ENCODE results near the gene SSNA1. TPM values are rescaled to one million over a fixed set of nuclear protein-coding genes. Genes with fewer than 3 reads are reported as not detected.

SSNA1 gene
- total RNA-seq, 4 donors from 2014 or later, result 37.3 to 73.9 (median 53.5) TPM

DNA sequence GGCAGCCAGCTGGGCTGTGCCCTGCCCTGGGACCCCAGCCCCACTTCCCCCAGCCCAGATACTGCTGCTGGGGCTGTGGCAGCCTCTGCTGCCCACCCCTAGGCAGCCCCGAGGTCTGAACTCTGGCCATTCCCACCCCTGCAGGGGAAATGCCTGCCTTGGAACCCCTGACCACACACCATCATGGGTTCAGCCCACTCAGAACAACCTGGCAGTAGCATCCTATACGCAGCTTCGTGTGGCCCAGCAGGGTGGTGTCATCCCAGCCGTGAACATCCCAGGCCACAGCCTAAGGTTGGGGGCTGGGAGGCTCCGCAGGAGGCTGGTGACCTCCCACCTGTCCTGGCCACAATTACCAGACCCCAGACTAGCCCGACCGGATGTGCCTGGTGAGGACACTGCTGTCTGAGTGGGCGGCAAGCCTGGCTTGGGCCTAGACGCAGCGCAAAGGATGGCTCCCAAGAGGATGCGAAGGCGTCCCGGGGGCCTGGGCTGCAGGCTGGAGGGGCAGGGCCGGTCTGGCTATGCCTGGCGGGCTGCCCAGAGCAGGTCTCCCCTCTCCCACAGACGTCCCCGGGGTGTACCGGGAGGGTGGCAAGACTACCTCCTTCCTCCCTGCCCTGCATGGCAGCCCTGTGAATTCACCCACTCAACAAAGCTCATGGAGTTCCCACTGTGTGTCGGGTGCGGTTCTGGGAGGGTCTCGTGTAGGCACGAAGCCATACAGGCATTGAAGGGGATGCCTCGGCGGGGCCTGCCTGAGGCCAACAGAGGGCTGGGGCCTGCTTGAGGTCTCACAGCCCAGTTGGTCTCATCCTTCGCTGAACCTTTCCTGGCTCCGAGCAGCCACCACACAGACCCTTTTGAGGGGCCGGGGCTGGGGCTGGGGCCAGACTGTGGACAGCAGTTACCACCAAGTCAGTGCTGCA lies 40.8 kb downstream of the SSNA1 start:
- TF ChIP-seq, protein P1, sequence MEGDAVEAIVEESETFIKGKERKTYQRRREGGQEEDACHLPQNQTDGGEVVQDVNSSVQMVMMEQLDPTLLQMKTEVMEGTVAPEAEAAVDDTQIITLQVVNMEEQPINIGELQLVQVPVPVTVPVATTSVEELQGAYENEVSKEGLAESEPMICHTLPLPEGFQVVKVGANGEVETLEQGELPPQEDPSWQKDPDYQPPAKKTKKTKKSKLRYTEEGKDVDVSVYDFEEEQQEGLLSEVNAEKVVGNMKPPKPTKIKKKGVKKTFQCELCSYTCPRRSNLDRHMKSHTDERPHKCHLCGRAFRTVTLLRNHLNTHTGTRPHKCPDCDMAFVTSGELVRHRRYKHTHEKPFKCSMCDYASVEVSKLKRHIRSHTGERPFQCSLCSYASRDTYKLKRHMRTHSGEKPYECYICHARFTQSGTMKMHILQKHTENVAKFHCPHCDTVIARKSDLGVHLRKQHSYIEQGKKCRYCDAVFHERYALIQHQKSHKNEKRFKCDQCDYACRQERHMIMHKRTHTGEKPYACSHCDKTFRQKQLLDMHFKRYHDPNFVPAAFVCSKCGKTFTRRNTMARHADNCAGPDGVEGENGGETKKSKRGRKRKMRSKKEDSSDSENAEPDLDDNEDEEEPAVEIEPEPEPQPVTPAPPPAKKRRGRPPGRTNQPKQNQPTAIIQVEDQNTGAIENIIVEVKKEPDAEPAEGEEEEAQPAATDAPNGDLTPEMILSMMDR (IDR thresholded peaks at IDR 0.05), result no peak
- TF ChIP-seq POLR2A (IDR thresholded peaks at IDR 0.05), result no peak
- no peak for TF ChIP-seq EP300 (IDR thresholded peaks at IDR 0.05)
- DNase-seq (ENCODE audit: low spot score in 2 of 2), result no peak
- H3K4me1 ChIP-seq, result peaks cover 0 to 20% (median 6%) of the 10 kb centered on the region in 4 donors
- H3K27me3 ChIP-seq, result peaks cover 0 to 79% of the 10 kb centered on the region in 2 donors
- no peaks in the 10 kb centered on the region for H3K36me3 ChIP-seq
- H3K9me3 ChIP-seq, result no peaks in the 10 kb centered on the region
- H3K27ac ChIP-seq, result no peak overlapping the region
- 53 to 57% methylated on average over 16 of the region's 27 CpGs for WGBS, 2 donors
- no peak overlapping the region for H3K4me3 ChIP-seq

DNA sequence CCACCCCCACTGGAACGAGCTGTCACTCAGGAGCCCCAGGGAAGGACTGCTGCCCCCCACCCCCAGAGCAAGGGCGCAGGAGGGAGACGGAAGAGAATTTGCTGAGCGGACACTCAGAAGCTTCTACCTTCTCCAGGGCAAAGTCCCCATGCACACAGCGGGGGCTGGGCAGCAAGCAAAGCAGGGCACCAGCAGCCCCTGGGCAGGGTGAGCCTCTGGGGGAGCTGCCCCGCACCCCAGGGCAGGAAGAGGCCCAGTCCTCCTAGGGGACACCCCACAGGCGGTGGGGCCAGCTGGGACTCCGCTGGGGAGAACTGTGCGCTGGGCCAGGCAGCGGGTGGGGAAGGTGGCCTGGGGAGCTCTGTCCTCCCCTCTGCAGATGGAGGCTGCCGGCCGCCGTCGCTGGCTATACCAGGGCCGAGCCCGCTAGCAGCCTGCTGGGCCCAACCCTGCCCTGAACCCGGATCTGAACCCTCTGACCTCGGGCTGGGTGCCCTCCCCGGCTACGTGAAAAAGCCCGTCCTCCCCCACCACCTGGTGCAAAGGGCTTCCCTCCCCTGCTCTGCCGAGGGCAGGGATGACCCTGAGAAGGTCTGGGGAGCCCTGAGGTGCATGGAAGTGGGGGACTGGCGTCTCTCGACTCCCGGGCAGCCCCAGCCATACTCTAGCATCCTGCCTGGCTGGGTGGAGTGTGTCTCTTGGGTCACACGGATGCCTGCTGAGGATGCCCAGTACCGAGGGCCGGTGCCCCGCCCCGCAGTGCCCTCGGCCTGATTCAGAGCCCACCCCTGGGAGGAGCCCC lies 41.6 kb downstream of the SSNA1 start:
- Histone ChIP-seq H3K27me3 (peaks cover 0 to 81% of the 10 kb centered on the region in 2 donors), H3K4me3 (no peak overlapping the region), H3K9me3 (no peaks in the 10 kb centered on the region), H3K4me1 (peaks cover 0 to 14% (median 4%) of the 10 kb centered on the region in 4 donors), H3K36me3 (no peaks in the 10 kb centered on the region), H3K27ac (no peak overlapping the region)
- TF ChIP-seq POLR2A (IDR thresholded peaks at IDR 0.05) (no peak), EP300 (IDR thresholded peaks at IDR 0.05) (no peak)
- TF ChIP-seq, protein P1 (IDR thresholded peaks at IDR 0.05), result no peak
- 39 to 58% methylated on average over 5 to 15 of the region's 31 CpGs for WGBS, 2 donors
- no peak for DNase-seq (ENCODE audit: low spot score in 2 of 2)

DNA sequence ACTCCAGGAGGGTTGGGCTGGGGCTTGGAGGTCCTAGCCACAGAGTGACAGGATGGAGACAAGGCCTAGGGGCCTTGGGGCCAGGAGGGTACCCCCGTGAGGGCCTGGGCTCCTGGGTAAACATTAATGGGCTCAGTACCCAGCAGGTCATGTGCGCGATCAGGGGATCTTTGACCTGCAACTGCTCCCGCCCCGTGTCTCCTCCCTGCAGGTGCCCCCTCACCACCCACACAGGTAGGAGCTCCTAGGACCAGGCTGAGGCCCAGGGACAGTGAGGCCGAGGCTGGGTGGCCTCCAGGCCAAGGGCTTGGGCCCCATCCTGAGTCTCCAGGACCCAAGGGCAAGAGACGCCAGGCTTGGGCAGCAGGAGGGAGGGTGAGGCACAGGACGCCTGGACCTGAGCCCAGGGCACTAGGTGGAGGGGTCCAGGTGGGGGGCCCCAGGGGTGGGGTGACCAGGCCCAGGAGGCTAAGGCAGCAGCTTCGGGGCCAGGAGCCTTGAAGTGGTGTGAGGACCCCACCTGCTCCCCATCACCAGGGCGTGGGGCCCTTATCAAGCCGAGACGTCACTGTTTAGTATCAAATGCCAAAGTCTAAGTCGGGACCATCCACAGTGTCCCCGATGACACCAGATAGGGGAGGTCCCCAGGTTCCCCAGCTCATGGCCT lies 42.4 kb downstream of the SSNA1 start, which contains the start of gene SLC34A3:
Gene SLC34A3 (plus strand): TSS at position 197 of the 667 bp plus-strand sequence. CDS start 802 bp downstream, outside the sequence.
- Histone ChIP-seq H3K4me3 (no peak within 1 kb of the TSS), H3K27ac (no peak within 1 kb of the TSS), H3K9me3 (no peaks in the 10 kb centered on the region), H3K36me3 (no peaks in the 10 kb centered on the region), H3K27me3 (peaks cover 0 to 79% of the 10 kb centered on the region in 2 donors), H3K4me1 (peaks cover 0 to 21% (median 8%) of the 10 kb centered on the region in 4 donors)
- no peak for DNase-seq (ENCODE audit: low spot score in 2 of 2)
- 74 to 78% methylated on average over 6 to 13 of the region's 14 CpGs for WGBS, 2 donors
- TF ChIP-seq, protein P1 (IDR thresholded peaks at IDR 0.05), result no peak
- TF ChIP-seq POLR2A (IDR thresholded peaks at IDR 0.05) (no peak), EP300 (IDR thresholded peaks at IDR 0.05) (no peak)

DNA sequence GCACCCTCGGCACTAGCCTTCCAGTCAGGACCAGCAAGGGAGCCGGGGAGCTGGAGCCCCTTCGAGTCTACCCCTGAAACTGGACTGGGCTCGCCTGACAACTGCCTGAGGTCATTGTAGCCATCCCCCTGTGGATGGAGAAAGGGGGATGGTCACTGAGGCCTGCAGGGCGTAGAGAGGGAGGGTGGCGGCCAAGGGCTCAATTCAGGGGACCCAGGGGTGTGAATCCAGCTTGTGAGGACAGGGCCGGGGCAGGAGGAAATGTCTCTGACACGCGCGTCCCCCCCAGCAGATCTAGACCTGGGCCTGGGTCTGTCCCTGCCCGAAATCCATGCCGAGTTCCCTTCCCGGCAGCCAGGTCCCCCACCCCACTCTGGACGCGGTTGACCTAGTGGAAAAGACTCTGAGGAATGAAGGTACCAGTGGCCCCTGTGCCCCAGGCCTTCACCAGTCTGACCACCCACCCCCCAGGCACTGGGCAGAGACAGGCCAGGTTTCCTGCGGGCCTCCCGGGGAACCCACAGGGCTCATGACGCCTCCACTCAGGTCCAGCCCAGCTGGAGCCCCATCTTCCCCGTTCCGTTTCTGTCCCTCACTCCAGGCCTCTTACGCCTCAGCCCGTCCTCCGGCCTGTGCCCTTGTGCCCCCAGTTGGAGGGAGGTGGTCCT lies 43.0 kb downstream of the SSNA1 start:
- no peak overlapping the region for H3K4me3 ChIP-seq
- H3K9me3 ChIP-seq, result no peaks in the 10 kb centered on the region
- 78 to 85% methylated on average over 18 to 23 of the region's 23 CpGs for WGBS, 2 donors
- no peak for DNase-seq (ENCODE audit: low spot score in 2 of 2)
- H3K4me1 ChIP-seq, result peaks cover 0 to 27% (median 15%) of the 10 kb centered on the region in 4 donors
- no peaks in the 10 kb centered on the region for H3K36me3 ChIP-seq
- H3K27ac ChIP-seq, result no peak overlapping the region
- H3K27me3 ChIP-seq, result peaks cover 0 to 77% of the 10 kb centered on the region in 2 donors
- TF ChIP-seq POLR2A (IDR thresholded peaks at IDR 0.05) (no peak), EP300 (IDR thresholded peaks at IDR 0.05) (no peak)
- TF ChIP-seq, protein P1 (IDR thresholded peaks at IDR 0.05), result no peak

All from tibial nerve (tissue), 4 donors.